A673 (cell line): Measurements from ENCODE around the gene WIPF2.
A peak's percentile ranks its signal among the peaks of the same experiment; 100 is the strongest.

Experiments used
- CTCF ChIP-seq: fragments of 300-800, 200-600 bp; sonication (generic); conservative IDR thresholded peaks from 2 replicates; pipeline ENCODE4 v1.5.1; 2017; ENCODE audit warnings: low read depth, mild to moderate bottlenecking, antibody characterized with exemption, low read length, moderate library complexity, mixed read lengths
- EZH2 ChIP-seq: fragments of 200-600 bp; sonication (generic); IDR thresholded peaks from 2 replicates; pipeline ENCODE4 v1.6.1; 2017; ENCODE audit warnings: borderline replicate concordance, low read depth, mild to moderate bottlenecking, mixed read lengths, antibody characterized with exemption, low read length; ENCODE audit not compliant: poor library complexity, severe bottlenecking

GRCh38 chr17:40317345-40317873 is 98.3 kb downstream of the WIPF2 start:
- TF ChIP-seq CTCF (peak; percentile 44), EZH2 (no peak)
